Chondrocyte (in vitro differentiated cells): ENCODE results near the gene SEPHS2. TPM values are rescaled to one million over a fixed set of nuclear protein-coding genes. Genes with fewer than 3 reads are reported as not detected.
"Not testable (repeated sequence)": the region's sequence is repeated elsewhere in the genome, so short reads cannot be mapped to it uniquely, and the experiment has no call there.

ENCODE experiments used
- DNase-seq: peaks from one replicate; pipeline ENCODE4 v3.0.0; 2021; ENCODE audit warnings: mixed read lengths, low spot score
- H3K27ac Mint-ChIP-seq: one replicate; pipeline ENCODE4 v1.8.0; 2021; ENCODE audit warnings: mild to moderate bottlenecking, moderate library complexity, mixed read lengths; ENCODE audit not compliant: unreplicated experiment
- H3K27me3 Mint-ChIP-seq: 2 replicates; pipeline ENCODE4 v1.8.0; 2021; ENCODE audit warnings: low read depth, mixed read lengths
- H3K36me3 Mint-ChIP-seq: 2 replicates; pipeline ENCODE4 v1.8.0; 2021; ENCODE audit warnings: low read depth, mixed read lengths
- H3K4me1 Mint-ChIP-seq: 2 replicates; pipeline ENCODE4 v1.8.0; 2021; ENCODE audit warnings: low read depth, mild to moderate bottlenecking, mixed read lengths
- H3K4me3 Mint-ChIP-seq: one replicate; pipeline ENCODE4 v1.8.0; 2021; ENCODE audit warnings: mild to moderate bottlenecking, moderate library complexity, mixed read lengths; ENCODE audit not compliant: unreplicated experiment
- H3K9me3 Mint-ChIP-seq: 2 replicates; pipeline ENCODE4 v1.8.0; 2021; ENCODE audit warnings: low read depth, mixed read lengths
- total RNA-seq: library from RNA; stranded (reverse); gene quantifications from 3 replicates; pipeline ENCODE4 v1.2.1, GENCODE V29; 2021
- TF ChIP-seq, protein P1 (sequence below): fragments of 200-600 bp; sonication (generic); IDR thresholded peaks from 2 replicates; pipeline ENCODE4 v1.5.0; 2021; ENCODE audit warnings: antibody characterized with exemption, mild to moderate bottlenecking, moderate library complexity

SEPHS2 gene
- total RNA-seq, 1 donor from 2014 or later: 54.3 TPM

- H3K27me3 Mint-ChIP-seq: peaks cover 2% of the 10 kb centered on the region
- H3K27ac Mint-ChIP-seq: no peak overlapping the region
- no peaks in the 10 kb centered on the region for H3K9me3 Mint-ChIP-seq
- no peak for DNase-seq
- TF ChIP-seq, protein P1, sequence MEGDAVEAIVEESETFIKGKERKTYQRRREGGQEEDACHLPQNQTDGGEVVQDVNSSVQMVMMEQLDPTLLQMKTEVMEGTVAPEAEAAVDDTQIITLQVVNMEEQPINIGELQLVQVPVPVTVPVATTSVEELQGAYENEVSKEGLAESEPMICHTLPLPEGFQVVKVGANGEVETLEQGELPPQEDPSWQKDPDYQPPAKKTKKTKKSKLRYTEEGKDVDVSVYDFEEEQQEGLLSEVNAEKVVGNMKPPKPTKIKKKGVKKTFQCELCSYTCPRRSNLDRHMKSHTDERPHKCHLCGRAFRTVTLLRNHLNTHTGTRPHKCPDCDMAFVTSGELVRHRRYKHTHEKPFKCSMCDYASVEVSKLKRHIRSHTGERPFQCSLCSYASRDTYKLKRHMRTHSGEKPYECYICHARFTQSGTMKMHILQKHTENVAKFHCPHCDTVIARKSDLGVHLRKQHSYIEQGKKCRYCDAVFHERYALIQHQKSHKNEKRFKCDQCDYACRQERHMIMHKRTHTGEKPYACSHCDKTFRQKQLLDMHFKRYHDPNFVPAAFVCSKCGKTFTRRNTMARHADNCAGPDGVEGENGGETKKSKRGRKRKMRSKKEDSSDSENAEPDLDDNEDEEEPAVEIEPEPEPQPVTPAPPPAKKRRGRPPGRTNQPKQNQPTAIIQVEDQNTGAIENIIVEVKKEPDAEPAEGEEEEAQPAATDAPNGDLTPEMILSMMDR: no peak
- H3K4me1 Mint-ChIP-seq: peaks cover 12% of the 10 kb centered on the region
- H3K4me3 Mint-ChIP-seq: no peak overlapping the region
- no peaks in the 10 kb centered on the region for H3K36me3 Mint-ChIP-seq
These were observed 27.8 kb upstream of the SEPHS2 start for GRCh38 chr16:30473231-30474073.

DNA sequence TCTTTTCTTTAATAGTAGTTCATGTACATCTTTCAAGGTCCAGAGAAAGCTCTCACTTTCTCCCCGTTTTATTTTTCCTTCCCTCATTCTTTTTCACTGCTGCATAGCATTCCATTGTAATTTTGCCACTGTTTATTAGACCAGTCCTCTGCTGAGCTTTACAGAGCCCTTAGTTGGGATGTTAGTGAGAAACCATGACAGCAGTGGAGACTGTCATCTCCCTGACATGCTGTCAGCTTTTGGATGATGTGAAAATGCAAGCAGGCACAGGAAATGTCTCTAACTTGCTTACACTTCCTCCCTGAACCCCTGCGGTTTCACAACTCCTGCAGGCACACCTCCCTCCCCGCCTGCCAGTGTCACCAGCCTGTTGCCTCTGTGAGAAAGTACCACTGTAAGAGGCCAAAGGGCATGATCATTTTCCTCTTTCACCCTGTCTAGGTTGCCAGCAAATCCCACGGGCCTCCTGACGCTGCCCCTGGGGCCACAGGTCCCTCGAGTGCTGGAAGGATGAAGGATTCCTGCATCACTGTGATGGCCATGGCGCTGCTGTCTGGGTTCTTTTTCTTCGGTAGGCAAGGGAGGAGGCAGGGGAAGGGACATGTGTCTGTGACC, 26.8 kb upstream of the SEPHS2 start, which contains the start of gene ITGAL:
TSS of gene ITGAL (plus strand) at position 415 of the 615 bp plus-strand sequence. CDS start at position 511, 96 bp downstream.
- no peaks in the 10 kb centered on the region for H3K36me3 Mint-ChIP-seq
- H3K9me3 Mint-ChIP-seq: no peaks in the 10 kb centered on the region
- DNase-seq: no peak
- H3K27ac Mint-ChIP-seq: no peak within 1 kb of the TSS
- H3K4me1 Mint-ChIP-seq: peaks cover 12% of the 10 kb centered on the region
- peaks cover 2% of the 10 kb centered on the region for H3K27me3 Mint-ChIP-seq
- TF ChIP-seq, protein P1: no peak
- no peak within 1 kb of the TSS for H3K4me3 Mint-ChIP-seq

DNA sequence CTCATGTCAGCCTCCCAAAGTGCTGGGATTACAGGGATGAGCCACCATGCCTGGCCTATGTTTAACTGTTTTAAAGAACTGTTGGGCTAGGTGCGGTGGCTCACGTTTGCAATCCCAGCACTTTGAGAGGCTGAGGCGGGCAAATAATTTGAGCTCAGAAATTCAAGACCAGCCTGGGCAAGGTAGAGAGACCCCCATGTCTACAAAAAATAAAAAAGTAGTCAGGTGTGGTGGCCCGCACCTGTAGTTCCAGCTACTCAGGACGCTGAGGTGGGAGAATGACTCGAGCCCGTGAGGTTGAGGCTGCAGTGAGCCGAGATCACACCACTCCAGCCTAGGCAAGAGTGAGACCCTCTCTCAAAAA, 24.9 kb upstream of the SEPHS2 start:
- Mint-ChIP-seq H3K27me3 (peaks cover 2% of the 10 kb centered on the region), H3K4me1 (peaks cover 12% of the 10 kb centered on the region), H3K9me3 (no peaks in the 10 kb centered on the region), H3K36me3 (no peaks in the 10 kb centered on the region), H3K4me3 (no peak overlapping the region), H3K27ac (no peak overlapping the region)
- TF ChIP-seq, protein P1: no peak
- DNase-seq: no peak

- Mint-ChIP-seq H3K27me3 (no peaks in the 10 kb centered on the region), H3K27ac (peak overlapping the region; percentile 96), H3K36me3 (no peaks in the 10 kb centered on the region), H3K4me1 (peaks cover 12% of the 10 kb centered on the region), H3K4me3 (no peak overlapping the region), H3K9me3 (no peaks in the 10 kb centered on the region)
- DNase-seq: no peak
- TF ChIP-seq, protein P1: no peak
These were observed 24.5 kb upstream of the SEPHS2 start for GRCh38 chr16:30470170-30470512.

DNA sequence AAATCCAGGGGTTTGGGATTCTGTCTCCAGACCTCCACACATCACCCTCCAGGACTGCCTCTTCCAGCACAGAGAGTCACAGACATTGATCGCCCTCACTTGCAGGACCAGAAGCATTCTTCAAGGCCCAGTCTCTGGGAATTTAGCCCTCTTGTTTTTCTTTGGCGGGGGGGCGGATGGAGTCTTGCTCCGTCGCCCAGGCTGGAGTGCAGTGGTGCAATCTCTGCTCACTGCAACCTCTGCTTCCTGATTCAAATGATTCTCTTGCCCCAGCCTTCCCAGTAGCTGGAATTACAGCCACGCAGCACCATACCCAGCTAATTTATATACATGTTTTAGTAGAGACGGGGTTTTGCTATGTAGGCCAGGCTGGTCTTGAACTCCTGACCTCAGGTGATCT, 18.4 kb upstream of the SEPHS2 start:
- H3K4me3 Mint-ChIP-seq: no peak overlapping the region
- no peaks in the 10 kb centered on the region for H3K9me3 Mint-ChIP-seq
- H3K27ac Mint-ChIP-seq: no peak overlapping the region
- H3K4me1 Mint-ChIP-seq: peaks cover under 1% of the 10 kb centered on the region
- DNase-seq: no peak
- H3K27me3 Mint-ChIP-seq: no peaks in the 10 kb centered on the region
- no peaks in the 10 kb centered on the region for H3K36me3 Mint-ChIP-seq
- TF ChIP-seq, protein P1: no peak

DNA sequence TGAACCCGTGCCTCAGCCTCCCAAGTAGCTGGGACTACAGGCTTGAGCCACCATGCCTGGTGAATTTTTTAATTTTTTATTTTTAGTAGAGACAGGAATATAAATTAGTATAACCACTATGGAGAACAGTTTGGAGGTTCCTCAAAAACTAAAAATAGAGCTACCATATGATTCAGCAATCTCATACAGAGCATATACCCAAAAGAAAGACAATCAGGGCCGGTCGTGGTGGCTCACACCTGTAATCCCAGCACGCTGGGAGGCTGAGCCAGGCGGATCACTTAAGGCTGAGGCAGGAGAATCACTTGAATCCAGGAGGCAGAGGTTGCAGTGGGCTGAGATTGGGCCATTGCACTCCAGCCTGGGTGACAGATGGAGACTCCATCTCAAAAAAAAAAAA, 15.8 kb upstream of the SEPHS2 start:
- H3K36me3 Mint-ChIP-seq, H3K4me1 Mint-ChIP-seq, DNase-seq, H3K4me3 Mint-ChIP-seq, H3K27ac Mint-ChIP-seq, H3K27me3 Mint-ChIP-seq, H3K9me3 Mint-ChIP-seq: not testable (repeated sequence)
